Prostate gland (tissue), 2 donors: ENCODE results near the gene TNFSF9. TPM values are rescaled to one million over a fixed set of nuclear protein-coding genes. Genes with fewer than 3 reads are reported as not detected.

Source experiments
- DNase-seq: peaks from one replicate; pipeline ENCODE4 v3.0.0-alpha.2; 2019; ENCODE audit warnings: low spot score
- H3K27ac ChIP-seq, 2 donors: fragments of 200-600 bp; sonication (generic); 2 replicates each; pipeline ENCODE4 v1.5.1; 2017 to 2019
- H3K27me3 ChIP-seq: fragments of 200-600 bp; sonication (generic); replicated peaks from 2 replicates; pipeline ENCODE4 v1.5.1; 2019; ENCODE audit not compliant: insufficient read depth
- H3K36me3 ChIP-seq, 2 donors: fragments of 200-600 bp; sonication (generic); 1 replicate in 1 of 2; 2 replicates in 1 of 2; pipeline versions ENCODE4 v1.5.1 to v1.8.1; 2017 to 2019
- H3K4me1 ChIP-seq: fragments of 200-600 bp; sonication (generic); replicated peaks from 2 replicates; pipeline ENCODE4 v1.5.1; 2019
- H3K4me3 ChIP-seq, 2 donors: fragments of 200-600 bp; sonication (generic); 2 replicates each; pipeline ENCODE4 v1.5.1; 2017 to 2019
- H3K9me3 ChIP-seq: fragments of 200-600 bp; sonication (generic); 2 replicates; pipeline ENCODE4 v1.5.1; 2017
- CTCF ChIP-seq, 4 experiments: fragments of 200-600 bp in 2 of 4; fragments of 450-650 bp in 2 of 4; sonication (generic) in 2 of 4; IDR thresholded peaks; 1 replicate in 3 of 4; 2 replicates in 1 of 4; pipeline ENCODE4 v1.5.1; 2016 to 2019; ENCODE audit warnings: antibody characterized with exemption in 4 of 4, mild to moderate bottlenecking in 2 of 4, moderate library complexity in 2 of 4
- POLR2A ChIP-seq: fragments of 450-650 bp; IDR thresholded peaks from one replicate; pipeline ENCODE4 v1.6.1; 2016; ENCODE audit warnings: antibody characterized with exemption, mild to moderate bottlenecking
- POLR2AphosphoS5 ChIP-seq: sonication (generic); formaldehyde crosslinking; IDR thresholded peaks from one replicate; pipeline ENCODE4 v1.6.1; 2017; ENCODE audit warnings: antibody characterized with exemption
- WGBS: methylation state at CpG from one replicate; pipeline ENCODE4 v1.1.5; 2018; 5-methylcytosine and 5-hydroxymethylcytosine counted together
- intact Hi-C: fragments of 100-400 bp; cut with DNase I; formaldehyde crosslinking; loops from one replicate; pipeline ENCODE4 v1.14.2; 2022
- total RNA-seq, 2 donors: library from RNA; depleted of rRNA; stranded (reverse); fragments of >200 nt; gene quantifications; one replicate each; pipeline ENCODE4 v1.1.0, GENCODE V29; 2016

The TNFSF9 gene
- total RNA-seq, 2 donors from 2014 or later = 4.5 TPM; not detected in 1

GRCh38 chr19:6527893-6528543, 2.8 kb upstream of the TNFSF9 start:
- intact Hi-C loops = no loop called here
- WGBS = 59% methylated on average over 17 of the region's 17 CpGs

GRCh38 chr19:6528544-6529121, 2.2 kb upstream of the TNFSF9 start:
- 36% methylated on average over 9 of the region's 9 CpGs for WGBS
- intact Hi-C loops = no loop called here
- TF ChIP-seq CTCF (IDR thresholded peaks at IDR 0.05) = no peak
- no peak for TF ChIP-seq POLR2AphosphoS5
- no peak for TF ChIP-seq POLR2A
- Histone ChIP-seq H3K36me3 (no peaks in the 10 kb centered on the region), H3K27me3 (no peaks in the 10 kb centered on the region), H3K27ac (no peak overlapping the region), H3K4me1 (peaks cover 9% of the 10 kb centered on the region), H3K4me3 (no peak overlapping the region), H3K9me3 (no peaks in the 10 kb centered on the region)
- DNase-seq = no peak

More at GRCh38 chr19:6527893-6528543, 2.8 kb upstream of the TNFSF9 start:
- Histone ChIP-seq H3K4me3 (no peak overlapping the region), H3K36me3 (no peaks in the 10 kb centered on the region), H3K9me3 (no peaks in the 10 kb centered on the region), H3K27ac (no peak overlapping the region), H3K27me3 (no peaks in the 10 kb centered on the region), H3K4me1 (peaks cover 9% of the 10 kb centered on the region)
- no peak for TF ChIP-seq POLR2A
- TF ChIP-seq CTCF (IDR thresholded peaks at IDR 0.05) = no peak
- TF ChIP-seq POLR2AphosphoS5 = no peak
- no peak for DNase-seq

- no peak overlapping the region for H3K4me3 ChIP-seq
- H3K27me3 ChIP-seq = no peaks in the 10 kb centered on the region
- intact Hi-C loops = no loop called here
- no peaks in the 10 kb centered on the region for H3K36me3 ChIP-seq
- no peaks in the 10 kb centered on the region for H3K9me3 ChIP-seq
- no peak for TF ChIP-seq POLR2A
- no peak for TF ChIP-seq CTCF (IDR thresholded peaks at IDR 0.05)
- TF ChIP-seq POLR2AphosphoS5 = no peak
- 65% methylated on average over 2 of the region's 2 CpGs for WGBS
- no peak overlapping the region for H3K27ac ChIP-seq
- peaks cover 9% of the 10 kb centered on the region for H3K4me1 ChIP-seq
- no peak for DNase-seq
Observed at GRCh38 chr19:6529351-6529750, 1.5 kb upstream of the TNFSF9 start.

- Histone ChIP-seq H3K27ac (no peak overlapping the region), H3K27me3 (no peaks in the 10 kb centered on the region), H3K4me3 (no peak overlapping the region), H3K4me1 (peaks cover 9% of the 10 kb centered on the region), H3K9me3 (no peaks in the 10 kb centered on the region), H3K36me3 (no peaks in the 10 kb centered on the region)
- TF ChIP-seq POLR2AphosphoS5 (no peak), POLR2A (no peak), CTCF (IDR thresholded peaks at IDR 0.05) (no peak)
- DNase-seq = no peak
- WGBS = 79% methylated on average over 2 of the region's 2 CpGs
- intact Hi-C loops = loop anchor here (10.0 kb wide), 1 partner anchor 205 kb away; the partner anchor contains the start of genes GPR108 and TRIP10
Observed at GRCh38 chr19:6529937-6530385, 865 bp upstream of the TNFSF9 start.
